GM23338 (cell line): ENCODE data around the gene INO80C.

Experiments
- CREB1 ChIP-seq: fragments of 250-450 bp; sonication (Bioruptor Pico); IDR thresholded peaks from 2 replicates; pipeline ENCODE4 v1.5.0; 2020; ENCODE audit warnings: low read depth, mild to moderate bottlenecking, moderate library complexity
- EZH2phosphoT487 ChIP-seq: fragments of 200-600 bp; sonication (generic); IDR thresholded peaks from one replicate; pipeline ENCODE4 v1.8.1; 2018; ENCODE audit warnings: antibody characterized with exemption; ENCODE audit not compliant: unreplicated experiment
- JUNB ChIP-seq: IDR thresholded peaks from one replicate; pipeline ENCODE4 v1.6.1; 2016; ENCODE audit warnings: antibody characterized with exemption; ENCODE audit not compliant: unreplicated experiment
- POLR2AphosphoS5 ChIP-seq: IDR thresholded peaks from 2 replicates; pipeline ENCODE4 v1.6.1; 2016; ENCODE audit warnings: antibody characterized with exemption, low read depth
- TF ChIP-seq, protein P1 (sequence below), 2 experiments: fragments of 200-600 bp in 1 of 2; sonication (generic) in 1 of 2; conservative IDR thresholded peaks; 2 replicates each; pipeline versions ENCODE4 v1.5.1 to v1.6.1; 2016 to 2017; ENCODE audit warnings: antibody characterized with exemption in 2 of 2, low read depth in 2 of 2, mild to moderate bottlenecking in 2 of 2, moderate library complexity in 1 of 2
- TF ChIP-seq, protein P2 (sequence below): IDR thresholded peaks from one replicate; pipeline ENCODE4 v1.6.1; 2018; ENCODE audit warnings: antibody characterized with exemption; ENCODE audit not compliant: unreplicated experiment
- TF ChIP-seq, protein P3 (sequence below): IDR thresholded peaks from 2 replicates; pipeline ENCODE4 v1.6.1; 2016; ENCODE audit warnings: antibody characterized with exemption

DNA sequence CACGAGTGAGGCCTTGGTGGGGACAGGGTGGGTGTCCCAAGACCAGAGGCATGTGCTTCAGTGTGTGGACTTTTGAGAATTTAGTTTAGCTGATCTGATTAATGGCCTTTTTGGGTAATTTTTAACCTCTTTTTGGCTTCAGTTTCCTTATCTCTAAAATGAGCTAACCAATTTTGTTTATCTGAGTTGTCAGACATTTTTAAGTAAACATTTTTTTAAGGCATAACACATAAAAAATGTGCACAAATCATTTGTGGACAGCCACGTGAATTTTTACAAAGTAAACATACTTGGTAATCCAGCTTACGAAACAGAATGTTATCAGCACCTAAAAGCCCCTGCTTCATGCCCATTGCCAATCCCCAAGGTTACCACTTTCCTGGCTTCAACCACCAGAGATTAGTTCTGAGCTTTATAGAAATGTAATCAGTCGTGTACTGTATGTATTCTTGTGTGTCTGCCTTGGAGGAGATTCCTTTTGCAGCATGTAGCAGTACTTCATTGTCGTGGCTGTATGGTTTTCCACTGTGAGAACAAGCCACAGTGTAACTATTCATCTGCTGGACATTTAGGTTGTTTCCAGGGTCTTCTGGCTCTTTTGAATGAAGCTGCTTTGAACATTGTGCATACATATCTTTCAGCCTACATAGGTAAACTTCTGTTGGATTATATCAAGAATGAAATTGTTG is 8.4 kb upstream of the INO80C start:
- TF ChIP-seq, protein P1, sequence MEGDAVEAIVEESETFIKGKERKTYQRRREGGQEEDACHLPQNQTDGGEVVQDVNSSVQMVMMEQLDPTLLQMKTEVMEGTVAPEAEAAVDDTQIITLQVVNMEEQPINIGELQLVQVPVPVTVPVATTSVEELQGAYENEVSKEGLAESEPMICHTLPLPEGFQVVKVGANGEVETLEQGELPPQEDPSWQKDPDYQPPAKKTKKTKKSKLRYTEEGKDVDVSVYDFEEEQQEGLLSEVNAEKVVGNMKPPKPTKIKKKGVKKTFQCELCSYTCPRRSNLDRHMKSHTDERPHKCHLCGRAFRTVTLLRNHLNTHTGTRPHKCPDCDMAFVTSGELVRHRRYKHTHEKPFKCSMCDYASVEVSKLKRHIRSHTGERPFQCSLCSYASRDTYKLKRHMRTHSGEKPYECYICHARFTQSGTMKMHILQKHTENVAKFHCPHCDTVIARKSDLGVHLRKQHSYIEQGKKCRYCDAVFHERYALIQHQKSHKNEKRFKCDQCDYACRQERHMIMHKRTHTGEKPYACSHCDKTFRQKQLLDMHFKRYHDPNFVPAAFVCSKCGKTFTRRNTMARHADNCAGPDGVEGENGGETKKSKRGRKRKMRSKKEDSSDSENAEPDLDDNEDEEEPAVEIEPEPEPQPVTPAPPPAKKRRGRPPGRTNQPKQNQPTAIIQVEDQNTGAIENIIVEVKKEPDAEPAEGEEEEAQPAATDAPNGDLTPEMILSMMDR (conservative IDR thresholded peaks at IDR 0.05; ENCODE audit: low read depth in 2 of 2) = no peak
- no peak for TF ChIP-seq JUNB
- TF ChIP-seq POLR2AphosphoS5 = no peak
- TF ChIP-seq EZH2phosphoT487 = no peak
- TF ChIP-seq, protein P2, sequence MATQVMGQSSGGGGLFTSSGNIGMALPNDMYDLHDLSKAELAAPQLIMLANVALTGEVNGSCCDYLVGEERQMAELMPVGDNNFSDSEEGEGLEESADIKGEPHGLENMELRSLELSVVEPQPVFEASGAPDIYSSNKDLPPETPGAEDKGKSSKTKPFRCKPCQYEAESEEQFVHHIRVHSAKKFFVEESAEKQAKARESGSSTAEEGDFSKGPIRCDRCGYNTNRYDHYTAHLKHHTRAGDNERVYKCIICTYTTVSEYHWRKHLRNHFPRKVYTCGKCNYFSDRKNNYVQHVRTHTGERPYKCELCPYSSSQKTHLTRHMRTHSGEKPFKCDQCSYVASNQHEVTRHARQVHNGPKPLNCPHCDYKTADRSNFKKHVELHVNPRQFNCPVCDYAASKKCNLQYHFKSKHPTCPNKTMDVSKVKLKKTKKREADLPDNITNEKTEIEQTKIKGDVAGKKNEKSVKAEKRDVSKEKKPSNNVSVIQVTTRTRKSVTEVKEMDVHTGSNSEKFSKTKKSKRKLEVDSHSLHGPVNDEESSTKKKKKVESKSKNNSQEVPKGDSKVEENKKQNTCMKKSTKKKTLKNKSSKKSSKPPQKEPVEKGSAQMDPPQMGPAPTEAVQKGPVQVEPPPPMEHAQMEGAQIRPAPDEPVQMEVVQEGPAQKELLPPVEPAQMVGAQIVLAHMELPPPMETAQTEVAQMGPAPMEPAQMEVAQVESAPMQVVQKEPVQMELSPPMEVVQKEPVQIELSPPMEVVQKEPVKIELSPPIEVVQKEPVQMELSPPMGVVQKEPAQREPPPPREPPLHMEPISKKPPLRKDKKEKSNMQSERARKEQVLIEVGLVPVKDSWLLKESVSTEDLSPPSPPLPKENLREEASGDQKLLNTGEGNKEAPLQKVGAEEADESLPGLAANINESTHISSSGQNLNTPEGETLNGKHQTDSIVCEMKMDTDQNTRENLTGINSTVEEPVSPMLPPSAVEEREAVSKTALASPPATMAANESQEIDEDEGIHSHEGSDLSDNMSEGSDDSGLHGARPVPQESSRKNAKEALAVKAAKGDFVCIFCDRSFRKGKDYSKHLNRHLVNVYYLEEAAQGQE = no peak
- TF ChIP-seq, protein P3, sequence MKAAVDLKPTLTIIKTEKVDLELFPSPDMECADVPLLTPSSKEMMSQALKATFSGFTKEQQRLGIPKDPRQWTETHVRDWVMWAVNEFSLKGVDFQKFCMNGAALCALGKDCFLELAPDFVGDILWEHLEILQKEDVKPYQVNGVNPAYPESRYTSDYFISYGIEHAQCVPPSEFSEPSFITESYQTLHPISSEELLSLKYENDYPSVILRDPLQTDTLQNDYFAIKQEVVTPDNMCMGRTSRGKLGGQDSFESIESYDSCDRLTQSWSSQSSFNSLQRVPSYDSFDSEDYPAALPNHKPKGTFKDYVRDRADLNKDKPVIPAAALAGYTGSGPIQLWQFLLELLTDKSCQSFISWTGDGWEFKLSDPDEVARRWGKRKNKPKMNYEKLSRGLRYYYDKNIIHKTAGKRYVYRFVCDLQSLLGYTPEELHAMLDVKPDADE = no peak
- no peak for TF ChIP-seq CREB1 (CRISPR knock-in tag)
